ENCODE data around the gene RFTN2. TPM values are rescaled to one million over a fixed set of nuclear protein-coding genes. Genes with fewer than 3 reads are reported as not detected.
"Not testable (repeated sequence)": the region's sequence is repeated elsewhere in the genome, so short reads cannot be mapped to it uniquely, and the experiment has no call there.

The RFTN2 gene
- total RNA-seq, 3 donors from 2014 or later, result 2.3 to 21.1 (median 7.6) TPM

GRCh38 chr2:197591339-197592072 lies 83.9 kb downstream of the RFTN2 start:
- Histone ChIP-seq H3K4me1 (no peaks in the 10 kb centered on the region), H3K9me3 (no peaks in the 10 kb centered on the region), H3K27me3 (no peaks in the 10 kb centered on the region), H3K36me3 (no peaks in the 10 kb centered on the region), H3K27ac (no peak overlapping the region), H3K4me3 (no peak overlapping the region)
- no peak for TF ChIP-seq POLR2AphosphoS5 (IDR thresholded peaks at IDR 0.05)
- no peak for TF ChIP-seq POLR2A (IDR thresholded peaks at IDR 0.05)
- TF ChIP-seq CTCF (IDR thresholded peaks at IDR 0.05), result no peak
- intact Hi-C loops (cut with DNase I; ENCODE audit: low total_unique reads), result no loop called here
- DNase-seq (ENCODE audit: low spot score in 2 of 2), result no peak

- H3K4me3 ChIP-seq; H3K27me3 ChIP-seq; DNase-seq (ENCODE audit: low spot score in 2 of 2); H3K36me3 ChIP-seq; H3K27ac ChIP-seq; H3K9me3 ChIP-seq; H3K4me1 ChIP-seq; intact Hi-C loops (cut with DNase I; ENCODE audit: low total_unique reads): not testable (repeated sequence)
These were observed 88.1 kb downstream of the RFTN2 start for GRCh38 chr2:197587255-197587654.

DNA sequence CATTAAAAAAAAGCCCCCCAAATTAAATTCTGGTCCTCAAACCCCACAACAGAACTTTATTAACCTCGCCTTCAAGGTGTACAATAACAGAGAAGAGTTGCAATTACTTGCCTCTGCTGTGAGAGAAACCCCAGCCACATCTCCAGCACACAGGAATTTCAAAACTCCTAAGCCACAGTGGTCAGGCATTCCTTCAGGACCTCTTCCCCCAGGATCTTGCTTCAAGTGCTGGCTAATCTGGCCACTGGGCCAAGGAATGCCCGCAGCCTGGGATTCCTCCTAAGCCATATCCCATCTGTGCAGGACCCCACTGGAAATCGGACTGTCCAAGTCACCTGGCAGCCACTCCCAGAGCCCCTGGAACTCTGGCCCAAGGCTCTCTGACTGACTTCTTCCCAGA lies 95.2 kb downstream of the RFTN2 start:
- intact Hi-C loops (cut with DNase I; ENCODE audit: low total_unique reads); H3K4me1 ChIP-seq; H3K36me3 ChIP-seq; H3K27ac ChIP-seq; H3K4me3 ChIP-seq; H3K9me3 ChIP-seq; DNase-seq (ENCODE audit: low spot score in 2 of 2); H3K27me3 ChIP-seq: not testable (repeated sequence)

DNA sequence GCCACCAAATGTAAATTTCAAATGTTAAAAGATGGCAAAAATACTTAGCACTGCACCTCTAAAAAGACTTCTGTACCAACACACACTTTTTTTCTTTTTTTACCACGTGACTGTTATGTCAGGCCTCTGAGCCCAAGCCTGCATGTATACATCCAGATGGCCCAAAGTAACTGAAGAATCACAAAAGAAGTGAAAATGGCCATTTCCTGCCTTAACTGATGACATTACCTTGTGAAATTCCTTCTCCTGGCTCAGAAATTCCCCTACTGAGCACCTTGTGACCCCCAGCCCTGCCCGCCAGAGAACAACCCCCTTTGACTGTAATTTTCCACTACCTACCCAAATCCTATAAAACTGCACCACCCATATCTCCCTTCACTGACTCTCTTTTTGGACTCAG lies 97.1 kb downstream of the RFTN2 start:
- H3K27me3 ChIP-seq; H3K4me3 ChIP-seq; H3K36me3 ChIP-seq; H3K27ac ChIP-seq; intact Hi-C loops (cut with DNase I; ENCODE audit: low total_unique reads); DNase-seq (ENCODE audit: low spot score in 2 of 2); H3K4me1 ChIP-seq: not testable (repeated sequence)
- H3K9me3 ChIP-seq, result peaks cover 7 to 12% of the 10 kb centered on the region in 2 donors

DNA sequence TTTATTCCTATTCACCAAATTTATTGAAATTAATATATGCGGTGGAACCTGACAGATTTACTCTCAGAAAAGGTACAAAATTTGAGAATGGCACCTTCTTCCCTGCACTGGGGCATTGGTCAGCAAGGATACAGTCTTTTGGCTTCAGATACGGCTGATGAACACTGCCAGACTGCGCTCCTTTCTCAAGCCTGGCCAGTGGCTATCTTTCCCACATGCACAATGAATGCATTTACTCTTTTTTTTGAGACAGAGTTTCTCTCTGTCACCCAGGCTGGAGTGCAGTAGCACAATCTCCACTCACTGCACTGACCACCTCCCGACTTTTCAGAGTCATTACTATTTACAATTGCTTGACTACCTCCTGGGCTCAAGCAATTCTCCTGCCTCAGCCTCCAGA lies 97.9 kb downstream of the RFTN2 start:
- Histone ChIP-seq H3K4me3 (no peak overlapping the region), H3K4me1 (no peaks in the 10 kb centered on the region), H3K27ac (peak overlapping the region in 1 of 2 donors; percentile 38), H3K27me3 (no peaks in the 10 kb centered on the region), H3K9me3 (peaks cover 7 to 15% of the 10 kb centered on the region in 2 donors), H3K36me3 (no peaks in the 10 kb centered on the region)
- no peak for DNase-seq (ENCODE audit: low spot score in 2 of 2)
- intact Hi-C loops (cut with DNase I; ENCODE audit: low total_unique reads), result no loop called here
- TF ChIP-seq POLR2AphosphoS5 (IDR thresholded peaks at IDR 0.05), result no peak
- no peak for TF ChIP-seq POLR2A (IDR thresholded peaks at IDR 0.05)
- TF ChIP-seq CTCF (IDR thresholded peaks at IDR 0.05), result no peak

GRCh38 chr2:197576631-197577030 lies 98.8 kb downstream of the RFTN2 start:
- TF ChIP-seq CTCF (IDR thresholded peaks at IDR 0.05) (no peak), POLR2AphosphoS5 (IDR thresholded peaks at IDR 0.05) (no peak), POLR2A (IDR thresholded peaks at IDR 0.05) (no peak)
- H3K4me1 ChIP-seq, result no peaks in the 10 kb centered on the region
- DNase-seq (ENCODE audit: low spot score in 2 of 2), result no peak
- peaks cover 7 to 15% of the 10 kb centered on the region in 2 donors for H3K9me3 ChIP-seq
- no peaks in the 10 kb centered on the region for H3K27me3 ChIP-seq
- H3K36me3 ChIP-seq, result no peaks in the 10 kb centered on the region
- peak overlapping the region in 1 of 2 donors; percentile 38 for H3K27ac ChIP-seq
- H3K4me3 ChIP-seq, result no peak overlapping the region
- intact Hi-C loops (cut with DNase I; ENCODE audit: low total_unique reads), result no loop called here

DNA sequence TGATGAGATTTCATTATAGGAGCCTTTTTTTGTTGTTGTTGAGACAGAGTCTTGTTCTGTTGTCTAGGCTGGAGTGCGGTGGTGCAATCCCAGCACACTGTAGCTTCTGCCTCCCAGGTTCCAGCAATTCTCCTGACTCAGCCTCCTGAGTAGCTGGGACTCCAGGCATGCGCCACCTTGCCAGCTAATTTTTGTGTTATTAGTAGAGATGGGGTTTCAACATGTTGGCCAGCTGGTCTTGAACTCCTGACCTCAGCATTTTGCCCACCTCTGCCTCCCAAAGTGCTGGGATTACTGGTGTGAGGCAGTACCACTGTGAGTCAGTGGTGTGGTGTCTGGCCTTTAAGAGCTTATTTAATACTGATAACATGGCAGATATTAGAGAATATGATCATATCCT lies 99.4 kb downstream of the RFTN2 start:
- Histone ChIP-seq H3K9me3 (peaks cover 7 to 15% of the 10 kb centered on the region in 2 donors), H3K36me3 (no peaks in the 10 kb centered on the region), H3K27me3 (no peaks in the 10 kb centered on the region), H3K4me1 (no peaks in the 10 kb centered on the region), H3K27ac (peak overlapping the region in 1 of 2 donors; percentile 53), H3K4me3 (no peak overlapping the region)
- intact Hi-C loops (cut with DNase I; ENCODE audit: low total_unique reads), result no loop called here
- no peak for TF ChIP-seq POLR2AphosphoS5 (IDR thresholded peaks at IDR 0.05)
- TF ChIP-seq POLR2A (IDR thresholded peaks at IDR 0.05), result no peak
- no peak for TF ChIP-seq CTCF (IDR thresholded peaks at IDR 0.05)
- no peak for DNase-seq (ENCODE audit: low spot score in 2 of 2)
